ENCODE measurements around the gene PROSER2. TPM values are rescaled to one million over a fixed set of nuclear protein-coding genes. Genes with fewer than 3 reads are reported as not detected.

Gene PROSER2
- polyA plus RNA-seq, 1 donor (not counting 4 experiments of a cell fraction or from before 2014, with no cell fraction given) = 10.2 TPM

GRCh38 chr10:11835704-11836103, 12.5 kb downstream of the PROSER2 start:
- DNase-seq (ENCODE audit: low read depth, low spot score) (no peak), FAIRE-seq (no peak)
- no peaks in the 10 kb centered on the region for H3K27me3 ChIP-seq (ENCODE audit: control insufficient read depth, extremely low read depth, insufficient read depth, low read length)
- H2AFZ ChIP-seq (ENCODE audit: control insufficient read depth, low read length) = no peak overlapping the region
- TF ChIP-seq CTCF (optimal IDR thresholded peaks at IDR 0.05 in 1 of 3, IDR thresholded peaks at IDR 0.05 in 1 of 3, conservative IDR thresholded peaks at IDR 0.05 in 1 of 3; ENCODE audit: extremely low read depth in 1 of 3, insufficient read depth in 2 of 3, low read length in 3 of 3) = no peak
- TF ChIP-seq EZH2 (IDR thresholded peaks at IDR 0.05; ENCODE audit: low read length) = no peak
- no peak overlapping the region for H3K9ac ChIP-seq (ENCODE audit: control insufficient read depth, extremely low read depth, insufficient read depth, low read length)
- peaks cover 30% of the 10 kb centered on the region for H3K4me1 ChIP-seq (ENCODE audit: control insufficient read depth, extremely low read depth, insufficient read depth, low read length)
- H4K20me1 ChIP-seq (ENCODE audit: control insufficient read depth, extremely low read depth, insufficient read depth, low read length) = no peaks in the 10 kb centered on the region
- H3K27ac ChIP-seq (ENCODE audit: control insufficient read depth, insufficient read depth, low read length) = no peak overlapping the region
- H3K9me1 ChIP-seq (ENCODE audit: control insufficient read depth, extremely low read depth, insufficient read depth, low read length) = no peaks in the 10 kb centered on the region
- no peak overlapping the region for H3K4me2 ChIP-seq (ENCODE audit: control insufficient read depth, extremely low read depth, insufficient read depth, low read depth, low read length)
- H3K4me3 ChIP-seq (ENCODE audit: control insufficient read depth in 2 of 3, extremely low read depth in 1 of 3, insufficient read depth in 2 of 3, low read depth in 1 of 3, low read length in 3 of 3) = no peak overlapping the region
- peaks cover 80% of the 10 kb centered on the region for H3K79me2 ChIP-seq (ENCODE audit: control insufficient read depth, insufficient read depth, low read length)
- no peaks in the 10 kb centered on the region for H3K9me3 ChIP-seq (ENCODE audit: control insufficient read depth, low read depth, low read length)
- H3K36me3 ChIP-seq (ENCODE audit: control insufficient read depth in 2 of 2, extremely low read depth in 1 of 2, insufficient read depth in 2 of 2, low read length in 2 of 2) = no peaks in the 10 kb centered on the region
- dilution Hi-C loops (cut with MboI; ENCODE audit: extremely low pct_ligation_motif_present, low sequenced_read_pairs) = no loop called here

GRCh38 chr10:11837372-11838161, 14.4 kb downstream of the PROSER2 start:
- no peaks in the 10 kb centered on the region for H4K20me1 ChIP-seq (ENCODE audit: control insufficient read depth, extremely low read depth, insufficient read depth, low read length)
- no peak overlapping the region for H3K9ac ChIP-seq (ENCODE audit: control insufficient read depth, extremely low read depth, insufficient read depth, low read length)
- H3K4me1 ChIP-seq (ENCODE audit: control insufficient read depth, extremely low read depth, insufficient read depth, low read length) = peaks cover 20% of the 10 kb centered on the region
- DNase-seq (ENCODE audit: low read depth, low spot score) = no peak
- H3K27ac ChIP-seq (ENCODE audit: control insufficient read depth, insufficient read depth, low read length) = no peak overlapping the region
- H2AFZ ChIP-seq (ENCODE audit: control insufficient read depth, low read length) = no peak overlapping the region
- H3K4me2 ChIP-seq (ENCODE audit: control insufficient read depth, extremely low read depth, insufficient read depth, low read depth, low read length) = peak overlapping the region; percentile 49
- H3K36me3 ChIP-seq (ENCODE audit: control insufficient read depth in 2 of 2, extremely low read depth in 1 of 2, insufficient read depth in 2 of 2, low read length in 2 of 2) = no peaks in the 10 kb centered on the region
- no peak overlapping the region for H3K4me3 ChIP-seq (ENCODE audit: control insufficient read depth in 2 of 3, extremely low read depth in 1 of 3, insufficient read depth in 2 of 3, low read depth in 1 of 3, low read length in 3 of 3)
- no peak for TF ChIP-seq CTCF (optimal IDR thresholded peaks at IDR 0.05 in 1 of 3, IDR thresholded peaks at IDR 0.05 in 1 of 3, conservative IDR thresholded peaks at IDR 0.05 in 1 of 3; ENCODE audit: extremely low read depth in 1 of 3, insufficient read depth in 2 of 3, low read length in 3 of 3)
- TF ChIP-seq EZH2 (IDR thresholded peaks at IDR 0.05; ENCODE audit: low read length) = no peak
- H3K9me3 ChIP-seq (ENCODE audit: control insufficient read depth, low read depth, low read length) = no peaks in the 10 kb centered on the region
- H3K9me1 ChIP-seq (ENCODE audit: control insufficient read depth, extremely low read depth, insufficient read depth, low read length) = no peaks in the 10 kb centered on the region
- dilution Hi-C loops (cut with MboI; ENCODE audit: extremely low pct_ligation_motif_present, low sequenced_read_pairs) = no loop called here
- H3K27me3 ChIP-seq (ENCODE audit: control insufficient read depth, extremely low read depth, insufficient read depth, low read length) = no peaks in the 10 kb centered on the region
- peak; percentile 66 for FAIRE-seq
- peaks cover 81% of the 10 kb centered on the region for H3K79me2 ChIP-seq (ENCODE audit: control insufficient read depth, insufficient read depth, low read length)
